GM19035 (cell line): ENCODE measurements around the gene VTA1.

ENCODE experiments used
- ATAC-seq: cut with Tn5 transposase; IDR thresholded peaks from one replicate; pipeline ENCODE4 v1.9.1; 2021; ENCODE audit not compliant: unreplicated experiment

VTA1 gene

DNA sequence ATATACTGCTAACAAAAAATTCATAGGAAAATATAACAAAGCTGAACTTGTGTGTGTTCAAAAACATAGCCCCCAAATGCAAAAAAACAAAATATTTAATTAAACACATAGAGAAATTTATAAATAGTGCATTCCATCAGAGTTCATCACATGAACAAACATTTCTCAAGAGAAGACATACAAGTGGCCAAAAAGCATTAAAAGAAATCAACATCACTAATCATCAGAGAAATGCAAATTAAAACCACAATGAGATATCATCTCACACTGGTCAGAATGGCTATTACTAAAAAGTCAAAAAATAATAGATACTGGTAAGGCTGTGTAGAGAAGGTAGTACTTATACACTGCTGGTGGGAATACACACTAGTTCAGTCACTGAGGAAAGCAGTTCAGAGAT, 115.2 kb downstream of the VTA1 start:
- ATAC-seq, result no peak

DNA sequence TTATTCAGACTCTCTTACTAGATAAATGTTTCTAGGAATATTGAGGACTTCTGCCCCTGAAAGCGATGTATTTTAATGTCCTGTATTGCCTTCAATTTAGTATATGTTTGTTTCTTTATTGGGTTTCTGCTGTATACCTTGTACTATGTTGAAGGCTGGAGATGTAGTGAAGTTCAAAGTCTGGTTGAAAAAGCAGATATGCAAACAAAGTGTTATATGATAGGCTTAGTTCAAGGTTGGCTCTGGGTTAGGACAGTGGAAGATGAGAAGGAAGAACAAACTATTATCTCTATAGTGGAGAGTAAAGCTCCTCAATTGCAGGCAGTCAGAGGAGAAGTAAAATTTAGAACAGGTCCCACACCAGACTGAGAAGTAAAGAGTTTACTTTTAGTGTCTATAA, 118.4 kb downstream of the VTA1 start:
- ATAC-seq, result no peak

DNA sequence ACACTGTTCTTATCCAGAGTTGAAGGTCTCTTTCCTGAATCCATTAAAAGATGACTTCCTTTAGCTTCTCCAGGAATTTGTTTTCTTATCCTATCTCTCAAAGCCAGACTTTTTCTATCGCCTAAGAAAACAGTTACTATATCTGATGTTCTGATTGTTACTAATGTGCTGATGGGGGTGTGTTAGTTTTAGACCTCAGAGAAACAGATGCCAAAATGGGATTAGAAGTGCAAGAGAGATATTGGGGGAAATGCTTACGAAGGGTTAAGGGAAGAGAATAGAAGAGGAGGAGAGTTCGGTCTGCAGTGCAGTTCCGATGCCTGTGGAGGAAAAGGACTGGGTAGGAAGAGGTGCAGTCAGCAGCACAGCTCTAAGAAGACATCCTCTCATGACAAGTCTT, 119.0 kb downstream of the VTA1 start:
- ATAC-seq, result no peak

DNA sequence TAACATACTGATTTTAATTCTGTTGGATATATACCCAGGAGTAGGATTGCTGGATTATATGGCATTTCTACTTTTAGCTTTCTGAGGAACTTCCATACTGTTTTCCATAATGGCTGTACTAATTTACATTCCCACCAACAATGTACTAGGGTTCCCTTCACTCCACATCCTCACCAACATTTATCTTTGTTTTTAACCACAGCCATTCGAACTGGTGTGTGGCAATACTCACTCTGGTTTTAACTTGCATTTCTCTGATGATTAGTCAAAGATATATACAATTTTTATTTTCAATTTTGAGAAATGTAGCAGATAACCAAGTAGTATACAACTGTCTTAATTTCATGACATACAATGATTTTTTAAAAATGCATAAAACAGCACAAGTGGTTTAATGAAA, 124.4 kb downstream of the VTA1 start:
- no peak for ATAC-seq
